Hematopoietic multipotent progenitor cell treated with erythropoietin and hydrocortisone succinate and interleukin-3 and kit ligand, for 4 days (in vitro differentiated cells): ENCODE data around the gene BORCS8.
"Not testable (repeated sequence)": the region's sequence is repeated elsewhere in the genome, so short reads cannot be mapped to it uniquely, and the experiment has no call there.

Source experiments
- DNase-seq: peaks from one replicate; pipeline ENCODE4 v3.0.0-alpha.2; 2015

Gene BORCS8

DNA sequence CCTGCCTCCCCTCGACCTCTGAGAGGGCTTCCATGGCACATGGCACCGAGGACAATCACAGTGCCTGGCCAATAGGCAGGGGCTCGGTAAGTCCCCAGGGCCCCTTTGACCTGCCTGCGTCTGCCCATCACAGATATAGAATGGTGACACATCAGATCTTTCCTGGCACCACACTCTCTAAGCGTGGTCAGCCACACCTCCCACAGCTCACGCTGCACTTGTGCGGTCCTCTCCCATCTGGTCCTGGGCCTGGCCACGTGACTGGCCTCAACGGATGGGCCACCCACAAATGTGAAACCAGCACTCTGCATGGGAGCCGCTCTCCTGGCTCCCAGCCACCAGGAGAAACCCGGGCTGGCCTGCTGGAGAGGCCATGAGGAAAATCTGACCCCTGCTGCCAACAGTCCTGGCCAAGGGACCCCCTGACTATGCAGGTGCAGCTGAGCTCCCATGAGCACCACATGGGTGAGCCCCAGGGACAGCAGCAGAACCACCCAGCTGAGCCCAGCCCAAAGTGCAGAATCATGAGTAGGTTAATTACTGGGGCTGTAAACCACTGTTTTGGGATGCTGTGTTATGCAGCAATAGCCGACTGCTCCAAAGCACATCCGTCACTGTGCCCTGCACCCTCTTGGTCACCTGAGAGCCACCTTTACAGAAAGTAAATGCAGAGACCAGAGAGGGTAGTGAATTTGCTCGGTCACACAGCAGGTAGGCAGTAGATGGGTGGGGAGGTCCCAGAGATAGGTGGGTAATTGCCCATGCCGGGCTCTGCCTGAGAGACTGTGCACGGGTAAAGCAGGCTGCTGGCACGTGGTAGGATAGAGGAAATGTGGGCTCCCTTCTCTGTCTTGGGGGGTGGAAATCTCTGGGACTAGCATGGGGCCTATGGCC, 12.2 kb downstream of the BORCS8 start:
- peak; percentile 77 for DNase-seq

DNA sequence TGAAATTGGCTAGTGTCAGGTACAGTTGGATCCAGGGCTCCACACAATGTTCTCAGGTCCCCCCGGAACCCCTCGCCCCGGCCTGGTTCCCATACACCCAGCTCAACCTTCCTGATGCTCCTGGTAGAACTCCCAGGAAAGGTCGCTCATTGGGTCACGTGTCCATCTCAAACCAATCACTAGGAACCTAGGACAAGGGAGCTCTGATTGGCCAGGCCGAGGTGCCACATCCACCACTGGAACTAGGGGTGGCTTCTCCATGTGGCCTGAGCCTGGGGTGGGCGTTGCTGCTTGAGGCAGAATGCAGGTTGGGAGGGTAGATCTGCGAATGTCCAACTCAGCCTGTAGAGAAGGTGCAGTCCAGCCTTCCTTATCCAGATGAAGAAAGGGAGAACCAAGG, 15.0 kb downstream of the BORCS8 start:
- DNase-seq, result no peak

DNA sequence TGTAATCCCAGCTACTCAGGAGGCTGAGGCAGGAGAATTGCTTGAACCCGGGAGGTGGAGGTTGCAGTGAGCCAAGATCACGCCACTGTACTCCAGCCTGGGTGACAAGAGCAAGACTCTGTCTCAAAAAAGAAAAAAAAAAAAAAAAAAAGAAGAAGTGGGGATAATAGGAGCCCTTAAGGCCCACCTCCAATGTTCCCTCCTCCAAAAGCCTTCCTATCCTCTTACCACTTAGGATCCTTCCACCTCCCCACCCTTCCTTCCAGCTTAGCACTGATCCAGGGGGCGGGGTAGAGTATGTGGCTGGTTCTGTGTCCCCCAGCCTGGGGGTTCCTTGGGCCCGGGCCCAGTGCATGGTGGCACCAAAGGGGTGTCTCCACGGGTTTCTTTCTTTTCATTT, 18.7 kb downstream of the BORCS8 start:
- not testable (repeated sequence) for DNase-seq

DNA sequence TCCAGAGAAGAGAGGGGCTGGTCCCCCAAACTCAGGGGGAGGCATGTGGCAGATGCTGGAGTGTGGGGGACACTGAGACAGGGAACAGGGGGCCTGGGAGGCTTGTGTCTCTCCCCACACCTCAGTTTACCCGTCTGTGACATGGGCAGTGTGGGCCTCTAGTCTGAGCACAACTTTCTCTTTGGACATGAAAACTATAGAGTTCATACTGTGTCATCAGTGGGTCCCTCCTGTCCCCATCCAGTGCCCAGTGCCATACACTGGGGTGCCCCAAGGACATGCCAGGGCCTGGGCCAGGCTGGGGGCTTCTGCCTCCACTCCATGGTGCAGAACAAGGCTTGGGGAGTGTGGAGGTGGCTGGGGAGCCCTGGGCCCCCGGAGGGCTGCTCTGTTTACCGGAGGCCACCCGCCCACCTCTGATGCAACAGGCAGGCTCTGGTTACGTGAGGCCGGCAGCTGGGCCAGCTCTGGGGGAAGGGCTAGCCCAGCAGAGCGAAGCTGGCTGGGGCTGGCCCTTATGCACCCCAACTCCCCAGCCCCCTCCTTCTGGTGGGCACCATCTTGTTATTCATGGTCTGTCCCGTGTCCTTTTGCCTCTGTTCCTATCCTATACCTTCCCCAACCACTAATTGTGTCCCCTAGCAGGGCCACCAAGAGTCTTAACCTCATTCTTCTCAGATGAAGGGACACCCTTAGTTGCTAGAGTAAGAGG, 20.0 kb downstream of the BORCS8 start:
- DNase-seq, result peak; percentile 63

DNA sequence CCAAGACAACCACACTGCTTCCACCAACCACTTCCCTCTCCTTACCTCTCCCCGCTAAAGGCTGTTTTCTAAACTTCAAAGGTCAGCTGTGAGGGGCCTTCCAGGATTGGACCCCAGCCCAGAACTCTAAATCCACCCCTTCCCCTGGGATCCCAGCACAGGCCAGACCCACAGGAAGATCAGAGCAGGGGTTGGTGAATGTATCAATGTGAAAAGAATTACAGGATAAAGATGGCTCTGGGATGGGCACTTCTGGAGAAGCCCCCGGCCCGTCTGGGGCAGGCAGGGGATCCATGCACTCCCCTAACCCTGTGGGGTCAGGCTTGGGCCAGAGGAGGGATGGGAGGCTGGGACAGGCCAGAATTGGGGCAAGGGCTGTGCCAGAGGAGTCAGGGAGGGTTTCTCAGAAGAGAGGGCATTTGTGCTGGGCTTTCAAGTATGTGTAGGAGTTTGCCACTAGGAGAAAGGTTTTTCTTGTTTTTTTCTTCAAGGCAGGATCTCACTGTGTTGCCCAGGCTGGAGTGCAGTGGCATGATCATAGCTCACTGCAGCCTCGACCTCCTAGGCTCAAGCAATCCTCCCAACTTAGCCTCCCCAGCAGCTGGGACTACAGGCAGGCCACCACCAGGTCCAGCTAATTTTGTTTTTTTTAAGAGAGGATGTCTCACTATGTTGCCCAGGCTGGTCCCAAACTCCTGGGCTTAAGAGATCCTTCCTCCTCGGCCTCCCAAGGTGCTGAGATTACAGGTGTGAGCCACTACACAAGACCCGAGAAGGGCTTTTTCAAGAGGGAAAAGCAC, 20.9 kb downstream of the BORCS8 start:
- no peak for DNase-seq

DNA sequence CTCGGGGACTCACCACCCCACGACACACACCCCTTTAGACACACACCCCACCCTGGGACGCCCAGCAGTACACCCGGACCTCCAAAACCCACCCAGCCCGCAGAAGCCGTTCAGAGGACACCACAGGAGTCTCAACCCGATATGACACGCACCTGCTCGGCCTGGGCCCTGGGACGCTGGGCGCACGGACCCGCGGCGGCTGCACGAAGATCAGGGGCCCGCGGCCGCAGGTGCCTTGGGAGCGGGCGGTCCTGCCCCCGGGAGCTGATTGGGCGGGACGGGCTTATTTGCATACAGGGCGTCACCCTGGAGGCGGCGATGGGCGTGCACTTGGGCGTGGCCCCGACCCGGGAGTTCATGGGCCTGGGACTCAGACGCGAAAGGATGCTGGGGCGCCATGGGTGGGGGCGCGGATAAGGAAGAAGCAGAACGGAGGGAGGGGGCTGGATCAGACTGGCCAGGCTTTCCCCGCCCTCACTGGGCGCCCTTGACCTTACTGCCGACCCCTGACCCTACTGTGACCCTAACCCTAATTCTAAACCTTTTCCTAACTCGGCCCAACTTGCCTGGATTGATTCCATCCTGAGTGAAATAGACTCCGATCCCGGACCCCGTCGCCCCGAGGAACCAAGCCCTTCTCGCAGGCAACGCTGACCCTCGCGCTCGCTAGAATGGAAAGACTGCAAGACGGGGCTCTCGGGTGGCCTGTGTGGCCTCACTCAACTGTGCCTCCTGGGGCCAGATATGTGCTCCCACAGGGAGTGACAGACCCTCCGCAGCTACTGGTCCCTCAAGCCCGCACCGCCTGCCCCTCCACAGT, 21.7 kb downstream of the BORCS8 start, which contains the start of gene MEF2B:
TSS of gene MEF2B (minus strand) at position 211 of the 820 bp plus-strand sequence. CDS start 19,528 bp downstream, outside the sequence.
- DNase-seq, result peak; percentile 94

DNA sequence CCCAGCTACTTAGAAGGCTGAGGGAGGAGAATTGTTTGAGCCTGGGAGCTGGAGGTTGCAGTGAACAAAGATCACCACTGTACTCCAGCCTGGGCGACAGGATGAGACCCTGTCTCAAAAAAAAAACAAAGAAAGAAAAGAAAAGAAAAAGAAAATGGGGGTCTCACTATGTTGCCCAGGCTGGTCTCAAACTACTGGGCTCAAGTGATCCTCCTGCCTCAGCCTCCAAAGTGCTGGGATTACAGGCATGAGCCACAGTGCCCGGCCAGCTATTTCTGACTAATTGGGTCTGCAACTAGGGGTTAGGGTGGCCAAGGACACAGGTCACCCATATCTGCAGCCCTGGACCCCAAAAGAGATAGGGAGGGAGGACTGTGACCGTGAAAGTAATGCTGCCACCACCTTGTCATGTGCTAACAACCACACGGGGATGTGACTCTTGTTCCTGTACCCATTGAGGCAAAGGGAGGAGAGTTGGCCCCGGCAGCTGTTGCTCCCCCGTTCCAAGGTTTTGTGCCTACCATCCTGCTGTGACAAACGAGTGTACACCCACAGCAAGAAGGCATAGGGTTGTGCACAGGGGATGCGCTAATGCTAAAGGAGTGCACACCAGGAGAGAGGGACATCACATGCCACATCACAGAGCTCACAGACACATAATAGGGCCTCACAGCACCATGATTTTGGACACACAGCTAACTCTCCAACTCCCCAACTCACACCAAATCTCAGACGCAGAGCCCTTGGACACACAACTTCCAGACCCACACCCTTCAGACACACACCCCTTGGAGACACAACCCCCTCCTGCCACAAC, 22.5 kb downstream of the BORCS8 start:
- DNase-seq, result no peak

DNA sequence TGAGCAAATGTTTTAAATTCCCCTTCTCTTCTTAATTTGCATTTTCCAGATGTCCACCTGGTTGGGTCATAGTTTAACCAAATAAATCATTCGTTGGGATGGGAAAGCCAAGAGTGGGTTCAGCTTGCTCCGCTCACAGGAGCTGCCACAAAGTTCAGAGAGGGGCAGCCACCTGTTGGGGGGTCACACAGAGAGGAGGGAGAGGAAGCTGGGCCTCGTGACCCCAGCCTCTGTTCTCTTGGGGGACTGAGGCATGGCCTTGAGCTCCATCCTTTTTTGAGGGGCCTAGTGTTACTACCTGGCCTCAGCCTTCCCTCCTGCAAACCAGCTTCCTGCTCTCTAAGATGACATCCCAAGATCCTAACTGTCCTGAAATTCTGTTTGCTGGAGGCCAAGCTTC, 24.3 kb downstream of the BORCS8 start:
- no peak for DNase-seq

DNA sequence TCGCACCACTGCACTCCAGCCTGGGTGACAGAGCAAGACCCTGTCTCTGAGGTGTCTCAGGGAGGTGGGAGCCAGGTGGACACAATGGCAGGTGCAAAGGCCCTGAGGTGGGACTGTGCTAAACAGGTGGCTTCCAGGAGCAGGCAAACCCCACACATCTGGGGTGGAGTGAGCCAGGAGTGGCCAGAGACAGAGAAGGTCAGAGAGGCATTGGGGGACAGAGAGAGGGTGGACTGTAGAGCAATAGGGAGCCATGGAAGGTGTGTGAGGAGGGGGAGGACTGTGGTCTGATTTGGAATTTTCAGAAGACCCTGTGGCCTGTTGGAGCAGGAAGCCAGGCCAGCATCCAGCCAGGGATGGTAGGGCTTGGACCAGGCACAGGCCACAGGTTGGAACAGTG, 26.6 kb downstream of the BORCS8 start:
- no peak for DNase-seq

DNA sequence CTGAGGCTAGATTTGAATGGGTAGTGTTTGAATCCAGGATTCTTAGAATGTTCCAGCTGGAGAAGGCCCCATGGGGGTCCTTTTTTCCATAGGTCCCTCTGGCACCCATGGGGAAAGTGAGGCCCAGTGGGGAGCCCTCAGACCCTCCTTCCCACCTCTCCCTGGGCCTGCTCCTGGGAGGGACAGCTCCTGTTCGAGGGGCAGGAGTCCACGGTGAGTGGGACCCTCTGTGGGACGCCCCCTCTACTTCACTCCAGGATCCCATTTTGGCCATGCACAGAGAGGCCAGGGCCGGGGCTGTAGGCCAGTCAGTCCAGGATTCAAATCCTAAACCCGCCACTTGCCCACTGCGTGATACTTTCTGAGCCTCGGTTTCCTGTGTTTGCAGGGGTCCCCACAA, 29.5 kb downstream of the BORCS8 start:
- DNase-seq, result no peak

DNA sequence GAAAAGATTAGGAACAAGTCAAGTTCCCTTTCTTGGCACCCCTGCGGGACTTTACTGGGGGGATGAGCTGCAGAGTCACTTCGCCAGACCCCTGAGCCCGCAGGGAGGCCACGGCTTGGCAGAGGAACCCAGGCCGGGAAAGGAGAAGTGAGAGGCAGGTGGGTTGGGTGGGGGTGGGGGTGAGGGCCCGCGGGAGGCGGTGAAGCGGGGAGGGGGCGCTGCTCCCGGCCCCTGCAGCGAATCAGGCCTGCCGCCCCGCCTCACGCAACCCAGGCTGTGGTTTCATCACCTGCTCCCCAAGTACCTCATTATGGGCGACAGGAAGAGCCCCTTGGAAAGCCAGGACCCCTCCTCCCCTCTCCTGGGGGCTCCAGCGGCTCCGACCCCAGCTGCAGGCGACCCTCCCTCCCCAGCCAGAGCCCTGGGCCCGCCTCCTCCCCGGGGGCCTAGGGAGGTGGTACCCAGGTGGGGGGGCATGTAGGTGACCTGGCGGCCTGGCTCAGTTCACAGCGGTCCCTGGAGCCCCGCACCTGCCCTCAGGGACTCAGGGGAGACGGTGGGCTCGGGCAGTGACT, 31.4 kb downstream of the BORCS8 start:
- DNase-seq, result peak; percentile 48

DNA sequence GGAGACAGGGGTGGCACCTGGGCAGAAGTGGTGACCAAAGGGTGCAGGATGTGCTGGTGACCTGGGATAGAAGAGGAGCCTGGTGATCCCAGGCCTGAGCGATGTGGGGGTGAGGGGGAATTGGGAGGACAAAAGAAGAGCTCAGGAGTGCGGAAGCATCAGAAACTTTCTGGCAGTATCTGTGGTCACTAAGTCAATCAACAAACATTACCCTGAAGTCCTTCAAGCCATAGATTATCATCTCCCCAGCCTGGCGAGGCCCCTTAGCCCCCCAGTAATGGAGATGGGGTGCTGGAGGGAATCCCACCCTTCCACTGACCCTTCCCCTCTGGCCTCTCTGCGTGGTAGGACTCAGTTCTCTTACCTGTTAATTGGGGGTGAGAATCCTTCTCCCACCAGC, 32.4 kb downstream of the BORCS8 start:
- DNase-seq, result no peak

DNA sequence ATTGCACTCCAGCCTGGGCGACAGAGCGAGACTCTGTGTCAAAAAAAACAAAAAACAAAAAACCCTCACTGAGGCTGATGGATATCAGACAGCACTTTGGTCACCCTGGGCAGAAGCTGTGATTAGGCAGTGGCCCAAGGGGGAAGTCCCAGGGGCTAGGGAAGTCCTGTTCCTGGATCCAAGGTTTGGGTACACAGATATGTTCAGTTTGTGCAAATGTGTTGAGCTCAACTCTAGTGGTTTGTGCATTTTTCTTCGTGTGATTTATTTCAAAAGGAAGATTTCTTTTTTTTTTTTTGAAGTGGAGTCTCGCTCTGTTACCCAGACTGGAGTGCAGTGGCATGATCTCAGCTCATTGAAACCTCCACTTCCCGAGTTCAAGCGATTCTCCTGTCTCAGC, 34.1 kb downstream of the BORCS8 start:
- DNase-seq, result no peak

DNA sequence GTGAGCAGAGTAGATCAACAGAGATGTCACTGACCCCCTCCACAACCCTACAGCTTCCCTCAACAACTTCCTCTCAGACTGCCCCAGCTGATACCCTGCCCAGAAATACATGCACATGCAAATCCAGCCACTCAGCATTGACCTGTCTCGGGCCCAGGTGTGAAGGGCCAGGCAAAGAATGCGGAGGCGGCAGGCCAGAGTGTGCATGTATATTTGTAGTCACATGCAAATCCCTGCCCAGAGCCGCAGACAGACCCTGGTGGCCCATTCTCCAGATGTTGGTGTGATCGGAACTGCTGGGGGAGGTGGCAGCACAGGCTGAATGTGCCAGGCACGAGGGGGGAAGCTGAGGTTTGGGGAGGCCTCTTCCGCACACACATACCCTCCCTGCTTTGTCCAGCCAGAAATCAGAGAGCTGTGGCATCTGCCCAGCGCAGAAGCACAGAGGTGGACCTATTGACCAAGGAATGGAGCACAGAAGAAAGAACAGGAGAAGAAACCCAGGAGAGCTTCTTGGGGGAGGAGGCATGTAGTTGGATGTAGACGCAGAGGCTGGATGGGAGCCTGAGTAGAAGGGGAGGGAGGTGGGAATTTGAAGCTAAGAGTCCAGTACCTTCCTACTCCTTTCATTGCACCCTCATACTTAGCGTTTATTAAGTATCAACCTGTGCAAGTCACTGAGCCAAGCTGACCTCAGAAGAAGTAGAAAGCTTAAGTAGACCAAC, 36.3 kb downstream of the BORCS8 start:
- DNase-seq, result no peak

DNA sequence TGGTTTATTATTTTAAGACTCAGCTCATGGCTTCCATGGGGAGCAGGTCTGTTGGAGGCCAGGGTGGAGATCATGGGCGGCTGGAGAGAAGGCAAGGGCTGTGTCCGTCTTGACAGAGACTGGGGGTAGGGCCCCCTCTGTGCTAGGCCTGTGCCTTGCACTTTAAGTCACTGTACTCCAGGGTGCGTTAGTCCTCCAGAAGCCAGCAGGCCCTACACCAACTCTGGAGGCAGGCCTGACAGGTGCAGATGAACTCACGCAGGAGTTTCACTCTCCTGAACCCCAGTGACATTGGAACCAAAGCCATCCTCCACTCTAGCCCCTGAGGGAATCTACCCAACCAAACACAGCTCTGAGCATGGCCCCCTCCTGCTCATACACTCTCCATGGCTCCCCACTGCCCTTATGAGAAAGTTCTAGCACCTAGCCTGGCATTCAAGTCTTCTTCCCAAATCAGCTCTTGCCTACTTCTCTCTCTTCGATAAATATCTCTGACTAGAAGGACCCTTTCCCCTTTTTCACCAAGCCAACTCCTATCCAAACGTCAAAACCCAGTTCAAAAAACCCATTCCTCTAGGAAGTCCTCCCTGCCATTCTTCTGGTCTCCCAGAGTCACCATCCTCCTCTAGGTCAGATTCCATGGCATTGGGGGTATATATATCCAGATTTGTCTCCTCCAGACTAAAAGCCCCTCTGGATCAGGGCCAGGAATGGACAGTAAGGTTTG, 37.0 kb downstream of the BORCS8 start:
- DNase-seq, result no peak

DNA sequence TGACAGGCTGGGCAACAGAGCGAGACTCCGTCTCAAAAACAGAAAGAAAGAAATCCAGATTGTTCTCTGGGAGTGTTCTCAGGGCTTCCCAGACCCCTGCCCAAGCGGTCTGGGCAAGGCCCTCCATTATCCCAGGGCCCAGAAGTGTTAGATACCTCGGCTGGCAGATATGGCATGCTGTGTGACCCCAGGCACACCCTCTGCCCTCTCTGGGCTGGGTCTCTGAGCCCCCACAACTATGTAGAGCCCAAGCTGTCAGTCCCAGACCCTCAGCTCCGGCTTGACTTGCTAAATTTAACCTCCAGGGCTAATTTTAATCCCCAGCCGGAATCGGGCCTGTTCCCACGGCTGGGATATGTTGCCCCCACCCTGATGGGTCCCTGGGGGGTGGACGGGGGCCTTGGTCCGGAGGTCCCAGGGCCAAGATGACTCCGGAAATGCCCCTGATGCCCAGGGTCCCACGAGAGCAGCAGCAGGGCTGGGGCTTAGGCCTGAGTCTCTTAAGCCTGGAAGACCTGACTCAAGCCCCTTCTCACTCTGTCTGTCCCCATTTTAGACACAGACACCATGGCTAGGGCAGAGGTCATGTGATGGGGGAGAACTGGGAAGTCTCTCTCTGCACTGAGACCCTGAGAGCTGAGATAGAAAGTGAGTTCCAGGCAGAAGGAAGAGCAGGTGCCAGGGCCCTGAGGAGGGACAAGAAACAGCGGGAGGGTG, 39.1 kb downstream of the BORCS8 start:
- no peak for DNase-seq

DNA sequence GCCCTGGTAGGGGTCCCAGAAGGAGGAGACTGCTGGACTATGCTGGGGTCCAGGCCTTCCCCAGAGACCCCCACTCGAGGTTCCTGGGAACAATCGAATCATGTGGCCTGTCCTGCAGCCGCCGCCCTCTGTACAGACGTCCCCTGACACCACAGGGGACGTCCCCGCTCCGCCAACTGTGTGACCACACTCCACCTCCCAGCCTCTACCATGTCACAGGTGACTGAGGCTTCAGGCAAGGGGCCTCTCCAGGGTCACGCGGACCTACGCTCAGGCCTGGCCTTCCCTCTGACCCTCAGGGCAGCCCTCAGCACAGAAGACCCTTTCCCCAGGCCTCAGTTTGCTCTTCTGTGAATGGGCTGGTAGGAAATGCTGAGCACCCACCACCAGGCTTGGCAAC, 40.5 kb downstream of the BORCS8 start:
- no peak for DNase-seq

DNA sequence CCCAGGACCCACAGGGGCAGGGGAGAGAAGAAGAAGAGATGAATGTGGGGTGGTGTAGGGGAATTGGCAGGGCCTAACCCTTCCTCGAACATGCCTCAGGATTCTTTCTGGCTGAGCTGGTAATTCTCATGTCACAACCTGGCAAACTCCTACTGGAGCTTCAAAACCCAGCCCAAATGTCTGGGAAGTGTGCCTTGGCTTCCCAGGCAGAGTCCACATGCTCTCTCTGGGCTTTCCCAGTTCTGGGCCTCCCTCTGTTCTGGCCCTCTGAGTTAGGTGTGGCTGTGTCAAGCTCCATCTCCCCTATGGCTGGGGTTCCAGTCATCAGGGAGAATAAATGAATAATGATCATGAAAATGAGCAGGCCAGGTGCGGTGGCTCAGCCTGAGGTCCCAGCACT, 42.5 kb downstream of the BORCS8 start:
- no peak for DNase-seq

DNA sequence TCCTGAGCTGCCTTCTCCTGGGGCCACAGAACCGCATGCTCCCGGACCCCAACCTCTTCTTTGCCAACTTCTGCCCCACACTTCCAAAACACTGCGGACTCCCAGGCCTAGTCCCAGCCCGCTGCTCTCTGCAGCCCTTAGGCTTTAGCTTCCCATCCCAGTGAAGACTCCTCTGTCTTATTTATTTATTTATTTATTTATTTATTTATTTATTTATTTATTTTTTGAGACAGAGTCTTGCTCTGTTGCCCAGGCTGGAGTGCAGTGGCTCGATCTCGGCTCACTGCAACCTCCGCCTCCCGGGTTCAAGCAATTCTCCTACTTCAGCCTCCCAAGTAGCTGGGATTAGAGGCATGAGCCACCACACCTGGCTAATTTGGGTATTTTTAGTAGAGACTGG, 43.4 kb downstream of the BORCS8 start:
- DNase-seq, result not testable (repeated sequence)
